Central memory CD8-positive, alpha-beta T cell (primary cell): ENCODE data around the gene EIF3I.

Source experiments
- ATAC-seq: fragments of 150-1000 bp; cut with Tn5 transposase; replicated peaks from 2 replicates; pipeline ENCODE4 v1.10.0; 2022; ENCODE audit warnings: mild to moderate bottlenecking, moderate FRiP score, moderate number of reproducible peaks; ENCODE audit not compliant: poor library complexity, severe bottlenecking; ENCODE audit errors: extremely low read depth
- DNase-seq, 2 donors: peaks; one replicate each; pipeline ENCODE4 v3.0.0; 2021; ENCODE audit warnings: low spot score in 2 of 2
- H3K27ac Mint-ChIP-seq: one replicate; pipeline ENCODE4 v1.8.0; 2022; ENCODE audit warnings: low read depth, mild to moderate bottlenecking, moderate library complexity, mixed read lengths
- H3K27me3 Mint-ChIP-seq: one replicate; pipeline ENCODE4 v1.8.0; 2022; ENCODE audit warnings: mixed read lengths
- H3K36me3 Mint-ChIP-seq: one replicate; pipeline ENCODE4 v1.8.0; 2022; ENCODE audit warnings: mild to moderate bottlenecking, moderate library complexity, mixed read lengths; ENCODE audit not compliant: insufficient read depth
- H3K4me1 Mint-ChIP-seq: one replicate; pipeline ENCODE4 v1.8.0; 2022; ENCODE audit warnings: mixed read lengths
- H3K4me3 Mint-ChIP-seq: one replicate; pipeline ENCODE4 v1.8.0; 2022; ENCODE audit warnings: mild to moderate bottlenecking, moderate library complexity, mixed read lengths
- H3K9me3 Mint-ChIP-seq: one replicate; pipeline ENCODE4 v1.8.0; 2022; ENCODE audit warnings: mixed read lengths

The EIF3I gene

DNA sequence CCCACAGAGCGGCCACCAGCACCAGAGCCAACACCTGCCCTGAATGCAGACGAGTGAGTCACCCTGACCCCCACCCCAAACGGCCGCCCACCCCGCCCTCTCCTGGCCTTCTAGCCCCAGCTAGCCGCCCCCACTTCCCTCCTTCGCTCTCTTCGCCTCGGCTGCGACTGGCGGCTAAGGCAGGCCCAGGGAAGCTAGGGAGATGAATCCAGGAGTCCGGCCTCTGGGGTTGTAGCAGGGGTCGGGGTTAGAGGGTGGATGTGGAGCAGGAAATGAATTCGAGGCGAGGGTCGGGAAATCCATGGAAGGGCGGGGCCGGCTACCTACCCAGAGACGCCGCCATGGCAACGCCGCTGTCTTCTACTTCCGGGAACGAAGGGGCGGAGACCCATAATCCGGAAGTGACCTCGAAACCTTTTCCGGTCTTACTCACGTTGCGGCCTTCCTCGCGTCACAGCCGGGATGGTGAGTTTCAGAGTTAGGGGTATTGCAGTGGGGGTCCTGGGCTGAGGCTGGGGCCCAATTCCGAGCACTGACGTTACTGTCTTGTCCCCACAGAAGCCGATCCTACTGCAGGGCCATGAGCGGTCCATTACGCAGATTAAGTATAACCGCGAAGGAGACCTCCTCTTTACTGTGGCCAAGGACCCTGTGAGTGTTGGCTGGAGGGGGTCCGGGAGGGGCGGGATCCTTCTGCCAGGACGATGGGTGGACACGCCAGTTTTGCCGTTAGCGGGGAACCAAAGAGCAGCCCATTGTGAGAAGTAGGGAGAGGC lies at the start of gene EIF3I, which contains the start of gene TMEM234:
Gene EIF3I, plus strand, starts transcription at position 428 of the 776 bp plus-strand sequence. Its CDS starts 35 bp downstream, at position 463.
Gene TMEM234, minus strand, starts transcription at position 374 of the 776 bp plus-strand sequence. Its CDS starts 31 bp downstream, at position 343.
- H3K9me3 Mint-ChIP-seq = no peaks in the 10 kb centered on the region
- DNase-seq (peak; percentile 80 to 84), ATAC-seq (peak; percentile 95)
- H3K27ac Mint-ChIP-seq = peak within 1 kb of the TSS; percentile 95
- no peaks in the 10 kb centered on the region for H3K27me3 Mint-ChIP-seq
- peaks cover 38% of the 10 kb centered on the region for H3K36me3 Mint-ChIP-seq
- peaks cover 24% of the 10 kb centered on the region for H3K4me1 Mint-ChIP-seq
- H3K4me3 Mint-ChIP-seq = peak within 1 kb of the TSS; percentile 88

DNA sequence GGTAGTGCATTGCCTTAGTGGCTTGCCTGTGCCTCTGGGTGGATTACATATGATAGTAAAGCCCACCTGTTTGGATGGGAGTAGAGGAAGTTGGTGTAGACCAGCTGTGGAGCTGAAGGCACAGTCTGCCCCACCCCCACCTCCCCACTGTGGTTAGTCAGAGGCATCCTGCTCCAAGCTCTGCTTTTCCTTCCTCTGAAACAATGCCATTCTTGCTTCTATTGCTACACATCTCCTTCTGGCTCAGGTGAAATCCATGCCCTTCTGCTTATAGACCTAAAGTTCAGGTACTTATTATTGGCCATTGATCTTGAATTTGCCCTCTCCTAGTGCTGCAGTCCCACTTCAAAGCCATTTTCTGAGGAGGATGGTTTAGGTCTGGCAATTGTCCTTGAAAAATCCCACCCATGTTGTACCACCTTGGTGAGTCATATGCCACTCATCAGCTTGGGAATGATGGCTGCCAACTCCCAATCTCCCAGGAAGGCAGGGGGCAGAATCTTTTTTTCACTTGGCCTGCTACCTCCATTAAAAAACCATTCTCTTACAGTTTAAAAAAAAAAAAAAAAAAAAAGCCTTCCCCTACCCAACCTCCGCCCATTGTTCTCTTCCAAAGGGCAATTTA lies 49.5 kb upstream of the EIF3I start:
- Mint-ChIP-seq H3K4me1 (peaks cover 7% of the 10 kb centered on the region), H3K36me3 (peaks cover 34% of the 10 kb centered on the region), H3K27ac (no peak overlapping the region), H3K27me3 (no peaks in the 10 kb centered on the region), H3K9me3 (no peaks in the 10 kb centered on the region), H3K4me3 (no peak overlapping the region)
- DNase-seq (no peak), ATAC-seq (no peak)

DNA sequence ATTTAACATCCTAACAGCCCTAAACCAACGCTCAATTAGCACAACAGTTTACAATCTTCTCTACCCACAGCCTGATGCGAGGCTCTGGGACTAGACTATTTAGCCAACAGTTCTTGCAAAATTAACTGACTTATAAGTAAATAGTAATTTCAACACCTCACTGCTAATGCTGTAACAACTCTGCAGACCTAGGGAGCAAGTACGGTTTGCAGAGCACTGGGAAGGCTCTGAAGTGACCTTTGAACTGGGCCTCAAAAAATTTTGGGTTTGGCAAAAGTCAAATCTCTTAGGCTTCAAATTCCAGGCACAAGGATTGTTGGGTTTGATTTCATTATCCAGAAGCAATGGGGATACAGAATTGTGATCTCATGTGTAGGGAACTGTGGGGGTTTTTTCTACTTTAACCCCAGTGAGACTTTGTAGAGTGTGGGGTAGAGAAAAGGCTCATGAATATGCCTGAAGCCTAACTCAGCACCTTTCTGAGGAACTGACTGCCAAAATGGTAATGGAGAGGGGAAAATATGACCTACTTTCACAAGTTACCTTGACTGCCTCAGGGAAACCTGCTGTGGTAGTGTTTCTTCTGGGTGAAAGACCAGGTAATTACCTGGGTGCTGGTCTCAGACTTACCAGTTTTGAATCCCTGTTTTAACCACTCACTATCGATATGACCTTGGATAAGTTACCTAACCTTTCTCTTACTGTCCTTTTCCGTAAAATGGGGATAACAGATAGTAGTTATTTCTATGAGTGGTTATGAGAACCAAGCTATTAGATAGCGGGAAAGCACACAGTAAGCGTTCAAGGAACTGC lies 43.6 kb upstream of the EIF3I start:
- peaks cover 27% of the 10 kb centered on the region for H3K36me3 Mint-ChIP-seq
- H3K4me1 Mint-ChIP-seq = peaks cover 29% of the 10 kb centered on the region
- H3K4me3 Mint-ChIP-seq = peak overlapping the region; percentile 92
- no peaks in the 10 kb centered on the region for H3K9me3 Mint-ChIP-seq
- H3K27me3 Mint-ChIP-seq = no peaks in the 10 kb centered on the region
- H3K27ac Mint-ChIP-seq = peak overlapping the region; percentile 97
- DNase-seq (no peak), ATAC-seq (no peak)

DNA sequence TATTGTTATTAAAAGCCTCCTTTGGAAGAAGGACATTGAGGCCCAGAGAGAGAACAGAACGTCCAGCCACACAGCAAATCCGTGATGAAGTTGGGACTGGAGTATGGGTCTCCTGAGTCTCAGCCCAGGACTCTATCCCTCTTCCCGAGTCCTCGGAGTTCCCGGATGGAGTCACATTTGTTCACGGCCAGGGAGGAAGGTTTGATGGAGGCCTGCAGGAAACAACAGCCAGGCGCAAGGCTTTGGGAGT lies 43.1 kb upstream of the EIF3I start:
- Mint-ChIP-seq H3K4me3 (peak overlapping the region; percentile 92), H3K4me1 (peaks cover 33% of the 10 kb centered on the region), H3K9me3 (no peaks in the 10 kb centered on the region), H3K27ac (peak overlapping the region; percentile 97), H3K27me3 (no peaks in the 10 kb centered on the region), H3K36me3 (peaks cover 29% of the 10 kb centered on the region)
- ATAC-seq (no peak), DNase-seq (no peak)

DNA sequence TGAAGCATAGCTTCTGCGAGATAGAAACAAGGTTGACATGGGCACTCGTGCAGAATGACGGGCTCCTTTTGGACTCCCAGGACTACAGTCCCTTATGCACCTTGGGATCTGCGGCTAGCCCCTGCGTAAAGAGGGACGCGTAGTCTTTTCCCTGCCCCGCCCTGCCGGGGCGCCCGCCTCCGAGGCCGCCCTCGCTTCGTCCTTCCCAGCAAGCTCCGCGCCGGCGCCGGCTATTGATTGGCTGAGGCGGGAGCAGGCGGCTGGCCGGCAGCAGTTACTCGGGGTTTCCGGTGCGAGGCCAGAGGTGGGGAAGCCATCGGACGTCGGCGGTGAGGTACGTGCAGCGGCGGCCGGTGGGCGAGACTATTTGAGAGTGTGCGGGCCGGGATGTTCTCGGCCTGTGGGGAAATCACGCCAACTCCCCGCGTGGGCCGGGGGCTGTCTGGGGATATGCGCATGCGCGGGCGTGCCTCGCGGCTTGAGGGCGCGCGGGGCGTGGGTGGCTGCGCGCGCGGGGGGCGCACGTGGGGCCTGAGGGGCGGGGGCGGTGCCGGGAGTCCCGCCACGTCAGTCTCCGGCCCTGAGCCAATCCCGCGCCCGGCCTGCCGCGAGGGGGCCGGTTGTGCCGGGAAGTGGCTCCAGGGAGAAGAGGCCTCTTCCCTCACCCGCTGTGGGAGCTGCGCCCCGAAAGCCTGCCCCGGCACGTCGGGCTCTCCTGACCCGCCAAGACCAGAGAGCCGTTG lies 42.6 kb upstream of the EIF3I start, which contains the start of gene TXLNA:
Gene TXLNA, plus strand, starts transcription at position 233 of the 743 bp plus-strand sequence. CDS start 671 bp downstream, outside the sequence.
- Mint-ChIP-seq H3K27ac (peak within 1 kb of the TSS; percentile 97), H3K36me3 (peaks cover 32% of the 10 kb centered on the region), H3K4me3 (peak within 1 kb of the TSS; percentile 92), H3K4me1 (peaks cover 38% of the 10 kb centered on the region), H3K9me3 (no peaks in the 10 kb centered on the region), H3K27me3 (no peaks in the 10 kb centered on the region)
- DNase-seq (peak; percentile 72 to 75), ATAC-seq (peak; percentile 82)

DNA sequence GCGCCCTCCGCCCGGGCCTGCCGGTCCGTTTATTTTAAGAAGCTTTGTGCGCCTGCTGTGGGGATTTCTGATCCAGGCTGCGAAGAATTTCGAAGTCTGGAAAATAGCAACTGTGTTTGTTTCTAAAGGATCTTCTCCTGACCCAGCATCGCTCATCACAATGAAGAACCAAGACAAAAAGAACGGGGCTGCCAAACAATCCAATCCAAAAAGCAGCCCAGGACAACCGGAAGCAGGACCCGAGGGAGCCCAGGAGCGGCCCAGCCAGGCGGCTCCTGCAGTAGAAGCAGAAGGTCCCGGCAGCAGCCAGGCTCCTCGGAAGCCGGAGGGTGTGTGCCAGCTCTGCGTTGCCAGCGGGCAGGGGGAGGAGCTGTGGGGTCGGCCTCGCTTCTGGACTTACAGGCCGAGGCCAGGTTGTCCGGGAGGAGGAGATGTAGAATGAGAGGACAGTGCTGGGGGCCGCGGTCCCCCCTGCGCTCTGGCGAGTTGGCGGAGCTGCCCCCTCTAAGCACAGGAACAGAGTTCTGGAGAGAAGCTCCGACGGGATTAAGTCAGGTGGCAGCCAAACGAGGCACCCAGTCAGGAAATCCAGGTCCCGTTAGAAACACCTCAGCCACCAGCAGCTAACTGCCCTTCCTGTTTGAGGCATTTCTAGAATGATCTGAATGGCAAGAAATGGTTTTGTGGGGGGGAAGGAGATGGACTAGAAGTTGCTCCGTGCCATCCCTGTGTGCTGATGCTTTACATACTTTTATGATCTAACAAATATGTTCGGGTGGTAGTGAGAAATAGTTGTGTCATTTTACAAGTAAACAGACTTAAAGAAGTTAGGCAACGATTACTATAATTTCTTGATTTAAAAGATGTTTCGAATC lies 41.8 kb upstream of the EIF3I start:
- peak overlapping the region; percentile 92 for H3K4me3 Mint-ChIP-seq
- H3K36me3 Mint-ChIP-seq = peaks cover 36% of the 10 kb centered on the region
- no peaks in the 10 kb centered on the region for H3K27me3 Mint-ChIP-seq
- no peaks in the 10 kb centered on the region for H3K9me3 Mint-ChIP-seq
- peak; percentile 24 for ATAC-seq
- peak overlapping the region; percentile 97 for H3K27ac Mint-ChIP-seq
- peaks cover 43% of the 10 kb centered on the region for H3K4me1 Mint-ChIP-seq
- no peak for DNase-seq

DNA sequence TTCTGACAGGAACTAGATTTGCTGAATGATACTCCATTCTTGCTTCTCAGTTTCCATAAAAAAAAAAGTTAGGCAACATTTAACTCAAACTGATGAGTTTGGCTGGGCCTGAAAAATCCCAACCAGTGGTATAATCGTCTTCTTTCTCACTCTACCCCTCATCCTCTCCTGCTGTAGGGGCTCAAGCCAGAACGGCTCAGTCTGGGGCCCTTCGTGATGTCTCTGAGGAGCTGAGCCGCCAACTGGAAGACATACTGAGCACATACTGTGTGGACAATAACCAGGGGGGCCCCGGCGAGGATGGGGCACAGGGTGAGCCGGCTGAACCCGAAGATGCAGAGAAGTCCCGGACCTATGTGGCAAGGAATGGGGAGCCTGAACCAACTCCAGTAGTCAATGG lies 41.1 kb upstream of the EIF3I start:
- Mint-ChIP-seq H3K4me1 (peaks cover 47% of the 10 kb centered on the region), H3K36me3 (peaks cover 39% of the 10 kb centered on the region), H3K27me3 (no peaks in the 10 kb centered on the region), H3K9me3 (no peaks in the 10 kb centered on the region), H3K4me3 (peak overlapping the region; percentile 92), H3K27ac (peak overlapping the region; percentile 97)
- no peak for ATAC-seq
- no peak for DNase-seq

DNA sequence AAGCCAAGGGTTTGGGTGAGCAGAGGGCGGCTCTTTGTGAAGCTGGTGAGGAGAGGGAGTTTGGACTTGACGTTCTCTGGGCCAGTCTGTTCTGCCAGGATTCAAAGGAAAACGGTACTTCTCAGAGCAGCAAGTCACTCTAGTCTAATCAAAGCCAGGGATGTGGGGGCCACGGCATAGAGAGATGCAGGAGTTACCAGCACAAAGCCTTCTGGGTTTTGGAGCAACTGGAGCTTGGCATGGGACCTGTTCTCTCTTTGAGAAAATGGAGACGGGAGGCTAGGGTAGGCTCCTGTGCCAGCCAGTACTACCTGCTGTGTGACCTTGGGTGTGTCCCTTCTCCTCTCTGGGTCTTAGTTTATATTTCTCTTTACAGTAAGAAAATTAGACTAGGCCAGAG lies 40.6 kb upstream of the EIF3I start:
- no peak for DNase-seq
- H3K27ac Mint-ChIP-seq = peak overlapping the region; percentile 97
- peaks cover 52% of the 10 kb centered on the region for H3K4me1 Mint-ChIP-seq
- peak overlapping the region; percentile 92 for H3K4me3 Mint-ChIP-seq
- H3K9me3 Mint-ChIP-seq = no peaks in the 10 kb centered on the region
- no peak for ATAC-seq
- H3K27me3 Mint-ChIP-seq = no peaks in the 10 kb centered on the region
- peaks cover 44% of the 10 kb centered on the region for H3K36me3 Mint-ChIP-seq

DNA sequence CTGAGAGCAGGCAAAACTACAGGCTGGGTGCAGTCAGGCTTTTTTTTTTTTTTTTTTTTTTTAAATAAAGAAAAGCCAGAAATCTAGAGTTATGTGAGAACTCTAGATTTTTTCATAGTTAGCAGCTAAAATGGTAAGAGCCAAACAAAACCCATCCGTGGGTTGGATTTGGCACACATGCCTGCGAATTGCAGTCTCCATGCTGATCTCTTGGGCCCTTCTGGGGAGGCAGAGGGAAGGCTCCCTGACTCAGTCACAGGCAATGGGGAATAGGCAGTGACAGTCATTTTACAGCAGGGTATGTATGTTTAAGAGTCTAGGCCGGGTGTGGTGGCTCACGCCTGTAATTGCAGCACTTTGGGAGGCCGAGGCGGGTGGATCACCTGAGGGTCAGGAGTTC lies 40.1 kb upstream of the EIF3I start:
- Mint-ChIP-seq H3K9me3 (no peaks in the 10 kb centered on the region), H3K4me1 (peaks cover 55% of the 10 kb centered on the region), H3K27ac (peak overlapping the region; percentile 58), H3K27me3 (no peaks in the 10 kb centered on the region), H3K36me3 (peaks cover 46% of the 10 kb centered on the region), H3K4me3 (no peak overlapping the region)
- no peak for ATAC-seq
- no peak for DNase-seq

DNA sequence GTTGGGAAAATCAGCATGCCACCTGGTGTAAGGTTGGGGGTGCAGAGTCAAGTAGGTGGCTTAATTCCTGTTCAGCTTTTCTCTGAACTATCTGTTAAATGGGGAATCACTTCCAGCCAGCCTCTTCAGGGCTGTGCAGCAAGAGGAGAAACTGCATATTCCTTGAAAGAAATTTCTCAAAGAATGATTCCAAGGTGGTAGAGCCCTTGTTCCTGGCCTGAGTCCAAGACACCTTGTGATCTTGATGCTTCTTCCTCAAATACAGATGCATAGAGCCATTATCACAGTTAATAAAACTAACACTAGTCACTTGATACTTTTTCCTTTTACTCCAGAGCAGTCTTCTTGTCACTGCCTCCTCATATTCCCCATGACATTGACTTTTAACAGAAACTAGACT lies 37.6 kb upstream of the EIF3I start:
- H3K9me3 Mint-ChIP-seq = no peaks in the 10 kb centered on the region
- ATAC-seq (no peak), DNase-seq (no peak)
- H3K27me3 Mint-ChIP-seq = no peaks in the 10 kb centered on the region
- H3K4me3 Mint-ChIP-seq = no peak overlapping the region
- H3K36me3 Mint-ChIP-seq = peaks cover 51% of the 10 kb centered on the region
- H3K27ac Mint-ChIP-seq = no peak overlapping the region
- peaks cover 51% of the 10 kb centered on the region for H3K4me1 Mint-ChIP-seq

DNA sequence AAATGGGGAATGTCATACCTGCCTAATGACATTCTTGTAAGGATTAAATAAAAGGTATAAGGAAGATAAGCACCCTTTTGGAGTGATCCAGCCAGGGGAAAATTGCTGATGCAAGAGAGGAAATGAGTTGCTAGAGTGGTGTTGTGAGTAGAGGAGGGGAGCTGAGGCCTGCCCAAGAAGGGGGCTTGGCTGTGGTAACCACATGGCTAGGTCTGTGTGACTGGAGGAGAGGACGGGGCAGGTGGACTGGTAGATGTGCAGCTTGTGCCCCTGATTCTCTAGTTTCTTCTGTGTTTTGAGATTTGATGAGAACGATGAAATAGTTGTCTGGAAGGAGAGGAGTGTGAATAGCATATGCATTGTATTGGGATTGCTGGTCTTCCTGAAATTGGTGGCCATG lies 36.1 kb upstream of the EIF3I start:
- H3K27ac Mint-ChIP-seq = no peak overlapping the region
- H3K27me3 Mint-ChIP-seq = no peaks in the 10 kb centered on the region
- H3K4me3 Mint-ChIP-seq = no peak overlapping the region
- no peaks in the 10 kb centered on the region for H3K9me3 Mint-ChIP-seq
- DNase-seq (no peak), ATAC-seq (no peak)
- H3K4me1 Mint-ChIP-seq = peaks cover 37% of the 10 kb centered on the region
- peaks cover 57% of the 10 kb centered on the region for H3K36me3 Mint-ChIP-seq
